Retinal pigment epithelial cell (primary cell): ENCODE data around the gene GBP6.

Source experiments
- DNase-seq: peaks from one replicate; pipeline ENCODE4 v3.0.0-alpha.2; 2010; ENCODE audit warnings: low read depth
- H3K4me3 ChIP-seq: 2 replicates; pipeline ENCODE4 v1.5.1; 2011; ENCODE audit warnings: mild to moderate bottlenecking, low read length, control low read depth, moderate library complexity
- TF ChIP-seq, protein P1 (sequence below): conservative IDR thresholded peaks from 2 replicates; pipeline ENCODE4 v1.5.1; 2011; ENCODE audit warnings: low read depth, low read length, control low read depth, inconsistent platforms

GBP6 gene

GRCh38 chr1:89378001-89378400, 14.1 kb downstream of the GBP6 start:
- H3K4me3 ChIP-seq, result no peak overlapping the region
- TF ChIP-seq, protein P1, sequence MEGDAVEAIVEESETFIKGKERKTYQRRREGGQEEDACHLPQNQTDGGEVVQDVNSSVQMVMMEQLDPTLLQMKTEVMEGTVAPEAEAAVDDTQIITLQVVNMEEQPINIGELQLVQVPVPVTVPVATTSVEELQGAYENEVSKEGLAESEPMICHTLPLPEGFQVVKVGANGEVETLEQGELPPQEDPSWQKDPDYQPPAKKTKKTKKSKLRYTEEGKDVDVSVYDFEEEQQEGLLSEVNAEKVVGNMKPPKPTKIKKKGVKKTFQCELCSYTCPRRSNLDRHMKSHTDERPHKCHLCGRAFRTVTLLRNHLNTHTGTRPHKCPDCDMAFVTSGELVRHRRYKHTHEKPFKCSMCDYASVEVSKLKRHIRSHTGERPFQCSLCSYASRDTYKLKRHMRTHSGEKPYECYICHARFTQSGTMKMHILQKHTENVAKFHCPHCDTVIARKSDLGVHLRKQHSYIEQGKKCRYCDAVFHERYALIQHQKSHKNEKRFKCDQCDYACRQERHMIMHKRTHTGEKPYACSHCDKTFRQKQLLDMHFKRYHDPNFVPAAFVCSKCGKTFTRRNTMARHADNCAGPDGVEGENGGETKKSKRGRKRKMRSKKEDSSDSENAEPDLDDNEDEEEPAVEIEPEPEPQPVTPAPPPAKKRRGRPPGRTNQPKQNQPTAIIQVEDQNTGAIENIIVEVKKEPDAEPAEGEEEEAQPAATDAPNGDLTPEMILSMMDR, result no peak
- DNase-seq, result no peak

GRCh38 chr1:89381618-89382017, 17.8 kb downstream of the GBP6 start:
- DNase-seq, result no peak
- H3K4me3 ChIP-seq, result no peak overlapping the region
- TF ChIP-seq, protein P1, result no peak

GRCh38 chr1:89382479-89382878, 18.6 kb downstream of the GBP6 start:
- no peak overlapping the region for H3K4me3 ChIP-seq
- DNase-seq, result no peak
- TF ChIP-seq, protein P1, result no peak

DNA sequence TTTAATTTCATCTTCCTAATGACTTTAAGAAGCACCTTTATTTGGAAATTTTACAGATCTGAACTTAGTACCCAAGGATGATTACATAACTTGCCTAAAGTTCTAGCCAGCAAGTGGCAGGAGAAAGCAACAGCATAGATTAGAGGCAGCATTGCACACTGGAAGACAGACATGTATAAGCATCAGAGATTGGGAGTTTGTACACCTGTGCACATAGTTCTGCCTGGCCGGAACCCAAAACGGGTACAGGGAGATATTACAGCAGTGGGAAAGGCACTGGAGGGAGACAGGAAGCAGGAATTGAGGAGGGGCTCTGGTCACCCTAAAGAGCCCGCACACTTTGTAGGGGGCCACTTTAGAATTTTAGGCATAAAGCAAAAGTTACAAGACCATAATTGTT, 19.3 kb downstream of the GBP6 start:
- TF ChIP-seq, protein P1, result no peak
- no peak for DNase-seq
- H3K4me3 ChIP-seq, result no peak overlapping the region

- TF ChIP-seq, protein P1, result no peak
- H3K4me3 ChIP-seq, result no peak overlapping the region
- no peak for DNase-seq
Measured at GRCh38 chr1:89390707-89391106, 26.8 kb downstream of the GBP6 start.

DNA sequence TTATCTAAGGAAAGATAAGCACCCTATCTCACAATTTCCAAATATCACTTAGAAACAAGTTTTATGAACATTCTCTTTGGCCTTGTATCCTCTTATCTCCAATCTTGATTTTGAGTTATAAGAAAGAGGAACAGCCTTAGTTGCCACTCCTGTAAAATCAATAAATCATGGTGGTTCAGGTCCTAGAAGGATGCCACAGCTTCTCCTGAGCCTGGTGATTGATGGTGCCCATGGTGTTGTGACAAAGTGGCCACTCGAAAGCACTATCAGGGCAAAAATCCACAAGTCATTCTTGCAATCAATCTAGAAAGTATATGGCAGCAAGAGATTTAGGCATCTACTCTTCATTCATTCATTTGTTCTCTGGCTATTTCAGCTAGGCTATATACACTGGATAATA, 27.8 kb downstream of the GBP6 start:
- DNase-seq, result no peak
- TF ChIP-seq, protein P1, result no peak
- H3K4me3 ChIP-seq, result no peak overlapping the region

GRCh38 chr1:89394851-89395250, 31.0 kb downstream of the GBP6 start:
- TF ChIP-seq, protein P1, result no peak
- DNase-seq, result no peak
- no peak overlapping the region for H3K4me3 ChIP-seq
